Prostate gland (tissue), 2 donors: Measurements from ENCODE around the gene SEMA3A.

Experiments used
- CTCF ChIP-seq, 4 experiments: fragments of 200-600 bp in 2 of 4; fragments of 450-650 bp in 2 of 4; sonication (generic) in 2 of 4; IDR thresholded peaks; 1 replicate in 3 of 4; 2 replicates in 1 of 4; pipeline ENCODE4 v1.5.1; 2016 to 2019; ENCODE audit warnings: antibody characterized with exemption in 4 of 4, mild to moderate bottlenecking in 2 of 4, moderate library complexity in 2 of 4
- POLR2A ChIP-seq: fragments of 450-650 bp; IDR thresholded peaks from one replicate; pipeline ENCODE4 v1.6.1; 2016; ENCODE audit warnings: antibody characterized with exemption, mild to moderate bottlenecking
- POLR2AphosphoS5 ChIP-seq: sonication (generic); formaldehyde crosslinking; IDR thresholded peaks from one replicate; pipeline ENCODE4 v1.6.1; 2017; ENCODE audit warnings: antibody characterized with exemption

- TF ChIP-seq CTCF (IDR thresholded peaks at IDR 0.05) (no peak), POLR2AphosphoS5 (no peak), POLR2A (no peak)
Observed at GRCh38 chr7:84237533-84238173, 43.1 kb upstream of the SEMA3A start.
